Prostate gland (tissue), 2 donors: ENCODE measurements around the gene B4GALNT2. TPM values are rescaled to one million over a fixed set of nuclear protein-coding genes. Genes with fewer than 3 reads are reported as not detected.

Source experiments
- DNase-seq: peaks from one replicate; pipeline ENCODE4 v3.0.0-alpha.2; 2019; ENCODE audit warnings: low spot score
- H3K27ac ChIP-seq, 2 donors: fragments of 200-600 bp; sonication (generic); 2 replicates each; pipeline ENCODE4 v1.5.1; 2017 to 2019
- H3K27me3 ChIP-seq: fragments of 200-600 bp; sonication (generic); replicated peaks from 2 replicates; pipeline ENCODE4 v1.5.1; 2019; ENCODE audit not compliant: insufficient read depth
- H3K36me3 ChIP-seq, 2 donors: fragments of 200-600 bp; sonication (generic); 1 replicate in 1 of 2; 2 replicates in 1 of 2; pipeline versions ENCODE4 v1.5.1 to v1.8.1; 2017 to 2019
- H3K4me1 ChIP-seq: fragments of 200-600 bp; sonication (generic); replicated peaks from 2 replicates; pipeline ENCODE4 v1.5.1; 2019
- H3K4me3 ChIP-seq, 2 donors: fragments of 200-600 bp; sonication (generic); 2 replicates each; pipeline ENCODE4 v1.5.1; 2017 to 2019
- H3K9me3 ChIP-seq: fragments of 200-600 bp; sonication (generic); 2 replicates; pipeline ENCODE4 v1.5.1; 2017
- POLR2A ChIP-seq: fragments of 450-650 bp; IDR thresholded peaks from one replicate; pipeline ENCODE4 v1.6.1; 2016; ENCODE audit warnings: antibody characterized with exemption, mild to moderate bottlenecking
- POLR2AphosphoS5 ChIP-seq: sonication (generic); formaldehyde crosslinking; IDR thresholded peaks from one replicate; pipeline ENCODE4 v1.6.1; 2017; ENCODE audit warnings: antibody characterized with exemption
- WGBS: methylation state at CpG from one replicate; pipeline ENCODE4 v1.1.5; 2018; 5-methylcytosine and 5-hydroxymethylcytosine counted together
- intact Hi-C: fragments of 100-400 bp; cut with DNase I; formaldehyde crosslinking; loops from one replicate; pipeline ENCODE4 v1.14.2; 2022
- total RNA-seq, 2 donors: library from RNA; depleted of rRNA; stranded (reverse); fragments of >200 nt; gene quantifications; one replicate each; pipeline ENCODE4 v1.1.0, GENCODE V29; 2016
- TF ChIP-seq, protein P1 (sequence below), 4 experiments: fragments of 200-600 bp in 2 of 4; fragments of 450-650 bp in 2 of 4; sonication (generic) in 2 of 4; IDR thresholded peaks; 1 replicate in 3 of 4; 2 replicates in 1 of 4; pipeline ENCODE4 v1.5.1; 2016 to 2019; ENCODE audit warnings: antibody characterized with exemption in 4 of 4, mild to moderate bottlenecking in 2 of 4, moderate library complexity in 2 of 4

The B4GALNT2 gene
- total RNA-seq, 2 donors from 2014 or later, result not detected

DNA sequence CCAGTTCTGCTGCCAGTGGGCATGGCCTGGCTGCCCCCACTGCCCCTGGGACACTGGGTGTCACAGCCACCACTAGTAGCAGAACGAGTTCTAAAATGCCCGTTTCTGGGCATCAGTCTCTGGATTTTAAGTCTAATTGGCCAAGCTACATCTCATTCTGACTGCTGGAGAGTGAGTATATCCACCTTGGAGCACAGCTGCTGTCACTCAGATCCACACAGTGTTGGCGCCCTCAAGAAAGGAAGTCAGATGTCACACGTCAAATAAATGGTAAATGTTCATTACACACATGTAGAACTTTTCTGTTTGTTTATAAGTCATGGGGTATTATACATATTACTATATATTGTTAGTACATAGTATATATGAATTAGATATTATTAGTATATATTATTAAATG, 58.4 kb downstream of the B4GALNT2 start:
- H3K36me3 ChIP-seq, result no peaks in the 10 kb centered on the region
- TF ChIP-seq POLR2AphosphoS5 (no peak), POLR2A (no peak)
- TF ChIP-seq, protein P1, sequence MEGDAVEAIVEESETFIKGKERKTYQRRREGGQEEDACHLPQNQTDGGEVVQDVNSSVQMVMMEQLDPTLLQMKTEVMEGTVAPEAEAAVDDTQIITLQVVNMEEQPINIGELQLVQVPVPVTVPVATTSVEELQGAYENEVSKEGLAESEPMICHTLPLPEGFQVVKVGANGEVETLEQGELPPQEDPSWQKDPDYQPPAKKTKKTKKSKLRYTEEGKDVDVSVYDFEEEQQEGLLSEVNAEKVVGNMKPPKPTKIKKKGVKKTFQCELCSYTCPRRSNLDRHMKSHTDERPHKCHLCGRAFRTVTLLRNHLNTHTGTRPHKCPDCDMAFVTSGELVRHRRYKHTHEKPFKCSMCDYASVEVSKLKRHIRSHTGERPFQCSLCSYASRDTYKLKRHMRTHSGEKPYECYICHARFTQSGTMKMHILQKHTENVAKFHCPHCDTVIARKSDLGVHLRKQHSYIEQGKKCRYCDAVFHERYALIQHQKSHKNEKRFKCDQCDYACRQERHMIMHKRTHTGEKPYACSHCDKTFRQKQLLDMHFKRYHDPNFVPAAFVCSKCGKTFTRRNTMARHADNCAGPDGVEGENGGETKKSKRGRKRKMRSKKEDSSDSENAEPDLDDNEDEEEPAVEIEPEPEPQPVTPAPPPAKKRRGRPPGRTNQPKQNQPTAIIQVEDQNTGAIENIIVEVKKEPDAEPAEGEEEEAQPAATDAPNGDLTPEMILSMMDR (IDR thresholded peaks at IDR 0.05), result no peak
- WGBS, result 40% methylated on average over 4 of the region's 4 CpGs
- H3K9me3 ChIP-seq, result no peaks in the 10 kb centered on the region
- intact Hi-C loops, result loop anchor here (10.0 kb wide), 2 partner anchors 204 to 1346 kb away; partner anchors contain the start of gene SCRN2
- no peak overlapping the region for H3K4me3 ChIP-seq
- H3K27ac ChIP-seq, result peak overlapping the region in 1 of 2 donors; percentile 97
- no peak for DNase-seq
- no peaks in the 10 kb centered on the region for H3K27me3 ChIP-seq
- H3K4me1 ChIP-seq, result no peaks in the 10 kb centered on the region

DNA sequence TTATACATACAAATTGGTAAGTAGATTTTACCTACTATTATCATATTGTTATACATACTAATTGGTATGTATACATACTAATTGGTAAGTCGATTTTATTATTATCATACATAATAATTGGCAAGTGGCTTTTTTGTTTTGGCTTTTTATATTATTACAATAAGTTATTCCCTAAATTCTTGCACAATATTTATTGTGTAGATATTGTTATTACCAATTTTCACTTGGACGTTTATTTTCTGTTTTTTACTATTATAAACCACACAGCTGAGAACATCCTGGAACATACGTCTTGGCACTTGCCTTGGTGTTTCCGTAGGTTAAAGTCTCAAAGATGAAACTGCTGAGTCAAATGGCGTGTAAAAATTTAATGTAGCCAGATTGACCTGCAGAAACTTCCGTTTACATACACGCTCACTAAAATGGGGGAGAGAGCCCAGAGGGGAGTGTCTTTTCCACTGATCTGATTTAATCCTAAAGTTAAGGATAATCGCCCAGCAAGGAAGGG, 58.9 kb downstream of the B4GALNT2 start:
- TF ChIP-seq POLR2AphosphoS5, result no peak
- no peak for DNase-seq
- no peaks in the 10 kb centered on the region for H3K27me3 ChIP-seq
- no peaks in the 10 kb centered on the region for H3K36me3 ChIP-seq
- 8% methylated on average over 8 of the region's 8 CpGs for WGBS
- intact Hi-C loops, result loop anchor here (10.0 kb wide), 2 partner anchors 203 to 1347 kb away; partner anchors contain the start of gene SCRN2
- H3K4me1 ChIP-seq, result no peaks in the 10 kb centered on the region
- no peaks in the 10 kb centered on the region for H3K9me3 ChIP-seq
- H3K27ac ChIP-seq, result peak overlapping the region; percentile 95 to 97
- peak overlapping the region; percentile 68 to 79 for H3K4me3 ChIP-seq

DNA sequence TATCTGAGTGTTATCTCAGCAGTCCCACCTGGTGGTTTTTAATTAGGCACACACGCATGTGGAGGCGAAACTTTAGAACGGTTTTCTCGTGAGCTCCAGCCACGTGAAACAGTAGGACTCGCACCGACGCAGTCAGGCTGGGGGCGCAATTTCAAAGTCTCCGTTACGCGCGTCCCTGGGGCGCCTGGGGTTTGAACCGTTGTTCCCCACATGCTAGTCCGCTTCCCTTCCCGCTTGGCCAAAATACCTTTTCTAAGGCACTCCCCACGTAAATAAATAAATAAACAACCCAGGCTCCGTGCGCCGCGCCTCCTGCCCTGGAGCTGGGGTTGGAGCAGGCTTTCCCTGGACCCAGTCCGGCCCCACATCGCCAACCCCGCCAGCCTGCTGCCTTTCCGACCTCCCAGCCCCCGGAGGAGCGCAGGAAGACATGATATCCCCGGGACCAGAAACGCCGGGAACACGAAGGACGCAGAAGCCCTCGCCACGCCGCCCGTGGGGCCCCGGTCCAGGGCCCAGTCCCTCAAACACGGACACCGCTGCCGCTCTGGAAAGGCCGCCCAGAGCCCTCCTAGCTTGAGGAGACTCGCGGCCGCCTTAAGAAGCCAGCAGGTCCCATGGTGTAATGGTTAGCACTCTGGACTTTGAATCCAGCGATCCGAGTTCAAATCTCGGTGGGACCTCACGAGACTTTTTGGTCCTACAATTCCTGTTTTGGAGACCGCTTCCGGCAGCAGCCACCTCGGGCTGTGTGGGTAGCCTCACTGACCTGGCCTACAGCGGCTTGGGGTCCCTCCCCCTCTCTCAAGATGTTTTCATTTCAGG, 59.6 kb downstream of the B4GALNT2 start:
- H3K9me3 ChIP-seq, result no peaks in the 10 kb centered on the region
- peak overlapping the region; percentile 95 to 97 for H3K27ac ChIP-seq
- WGBS, result 0% methylated on average over 39 of the region's 53 CpGs
- DNase-seq, result peak; percentile 93
- H3K4me3 ChIP-seq, result peak overlapping the region; percentile 68 to 79
- intact Hi-C loops, result loop anchor here (10.0 kb wide), 2 partner anchors 203 to 1347 kb away; partner anchors contain the start of gene SCRN2
- TF ChIP-seq POLR2A (peak; percentile 35), POLR2AphosphoS5 (peak; percentile 59)
- TF ChIP-seq, protein P1 (IDR thresholded peaks at IDR 0.05), result peak in 3 of 4 experiments; percentile 31 to 44 (median 33)
- no peaks in the 10 kb centered on the region for H3K4me1 ChIP-seq
- no peaks in the 10 kb centered on the region for H3K27me3 ChIP-seq
- H3K36me3 ChIP-seq, result no peaks in the 10 kb centered on the region

DNA sequence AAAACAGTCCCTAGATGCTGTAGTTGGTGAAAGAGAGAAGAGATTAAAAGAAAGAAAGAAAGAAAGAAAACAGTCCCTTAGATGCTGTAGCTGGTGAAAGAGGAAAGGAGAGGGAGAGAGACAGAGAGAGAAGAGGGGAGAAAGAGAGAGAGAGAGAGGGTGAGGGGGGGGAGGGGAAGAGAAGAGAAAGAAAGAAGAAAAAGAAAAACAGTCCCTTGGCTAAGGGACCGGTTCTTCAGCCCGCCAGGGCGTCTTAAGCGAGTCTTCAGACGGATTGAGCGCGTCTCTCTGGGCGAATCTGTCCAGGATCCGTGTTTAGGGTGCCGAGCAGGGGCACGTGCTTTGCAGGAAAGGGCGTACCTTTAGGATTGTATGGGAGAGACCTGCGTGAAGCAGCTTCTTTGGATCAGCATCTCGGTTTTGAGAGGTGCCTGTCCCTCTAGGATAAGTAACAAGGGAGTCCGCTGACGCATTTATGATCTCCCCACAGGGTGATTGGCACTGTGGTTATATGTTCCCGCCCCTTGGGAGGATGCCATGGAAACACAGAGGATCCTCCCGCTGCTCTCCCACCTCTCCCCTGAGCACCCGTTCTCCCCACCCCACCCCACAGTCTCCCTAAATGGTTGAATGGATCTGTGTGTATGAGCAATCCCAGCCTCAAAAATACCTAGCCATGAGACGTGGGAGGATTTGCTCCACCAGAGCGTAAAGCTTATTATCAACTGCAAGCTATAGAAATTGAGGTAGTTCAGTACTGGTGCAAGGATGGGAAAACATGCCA, 61.1 kb downstream of the B4GALNT2 start:
- Histone ChIP-seq H3K4me1 (no peaks in the 10 kb centered on the region), H3K9me3 (no peaks in the 10 kb centered on the region), H3K27ac (peak overlapping the region; percentile 95 to 97), H3K36me3 (no peaks in the 10 kb centered on the region), H3K27me3 (no peaks in the 10 kb centered on the region), H3K4me3 (peak overlapping the region; percentile 68 to 79)
- TF ChIP-seq POLR2AphosphoS5 (peak; percentile 44), POLR2A (peak; percentile 17)
- TF ChIP-seq, protein P1 (IDR thresholded peaks at IDR 0.05), result no peak
- 3% methylated on average over 21 of the region's 21 CpGs for WGBS
- DNase-seq, result peak; percentile 43
- intact Hi-C loops, result loop anchor here (10.0 kb wide), 2 partner anchors 201 to 1349 kb away; partner anchors contain the start of gene SCRN2

DNA sequence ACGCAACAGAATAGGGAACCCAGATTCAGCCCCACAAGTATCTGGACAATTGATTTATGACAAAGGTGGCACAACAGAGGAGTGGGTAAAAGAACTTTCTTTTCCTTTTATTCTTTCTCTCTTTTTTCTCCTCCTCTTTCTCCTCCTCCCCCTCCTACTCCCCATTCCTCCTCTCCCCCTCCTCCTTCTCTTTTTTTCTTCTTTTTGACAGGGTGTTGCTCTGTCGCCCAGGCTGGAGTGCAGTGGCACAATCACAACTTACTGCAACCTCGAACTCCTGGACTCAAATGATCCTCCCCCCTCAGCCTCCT, 61.7 kb downstream of the B4GALNT2 start:
- Histone ChIP-seq H3K36me3 (no peaks in the 10 kb centered on the region), H3K9me3 (no peaks in the 10 kb centered on the region), H3K4me1 (no peaks in the 10 kb centered on the region), H3K4me3 (no peak overlapping the region), H3K27me3 (no peaks in the 10 kb centered on the region), H3K27ac (peak overlapping the region in 1 of 2 donors; percentile 95)
- WGBS, result 42% methylated on average over 3 of the region's 3 CpGs
- intact Hi-C loops, result loop anchor here (10.0 kb wide), 2 partner anchors 201 to 1349 kb away; partner anchors contain the start of gene SCRN2
- TF ChIP-seq, protein P1 (IDR thresholded peaks at IDR 0.05), result no peak
- TF ChIP-seq POLR2AphosphoS5, result no peak
- TF ChIP-seq POLR2A, result no peak
- DNase-seq, result no peak
